HG03139 (cell line): Measurements from ENCODE around the gene ZNF282.
"Not testable (repeated sequence)": the region's sequence is repeated elsewhere in the genome, so short reads cannot be mapped to it uniquely, and the experiment has no call there.

Source experiments
- ATAC-seq: cut with Tn5 transposase; IDR thresholded peaks from one replicate; pipeline ENCODE4 v1.9.1; 2021; ENCODE audit not compliant: unreplicated experiment

Gene ZNF282

GRCh38 chr7:149223176-149223575 is 27.8 kb downstream of the ZNF282 start:
- no peak for ATAC-seq

GRCh38 chr7:149223761-149224160 is 28.4 kb downstream of the ZNF282 start:
- ATAC-seq = no peak

- ATAC-seq = no peak
These were observed 29.0 kb downstream of the ZNF282 start for GRCh38 chr7:149224352-149224751.

GRCh38 chr7:149225106-149225505 is 29.8 kb downstream of the ZNF282 start:
- no peak for ATAC-seq

- no peak for ATAC-seq
These were observed 30.3 kb downstream of the ZNF282 start for GRCh38 chr7:149225656-149226055.

GRCh38 chr7:149226366-149226765 is 31.0 kb downstream of the ZNF282 start:
- not testable (repeated sequence) for ATAC-seq

- ATAC-seq = no peak
These were observed 31.6 kb downstream of the ZNF282 start for GRCh38 chr7:149226840-149227494.

GRCh38 chr7:149228831-149229471 is 33.6 kb downstream of the ZNF282 start:
- no peak for ATAC-seq

- no peak for ATAC-seq
These were observed 34.2 kb downstream of the ZNF282 start for GRCh38 chr7:149229526-149229925.

GRCh38 chr7:149232362-149232761 is 37.0 kb downstream of the ZNF282 start:
- no peak for ATAC-seq

- not testable (repeated sequence) for ATAC-seq
These were observed 38.4 kb downstream of the ZNF282 start for GRCh38 chr7:149233655-149234204.

- no peak for ATAC-seq
These were observed 42.2 kb downstream of the ZNF282 start for GRCh38 chr7:149237502-149237901.

- ATAC-seq = no peak
These were observed 42.7 kb downstream of the ZNF282 start for GRCh38 chr7:149238051-149238450.

GRCh38 chr7:149239345-149240143 is 44.2 kb downstream of the ZNF282 start, which contains the start of gene ZNF212:
Gene ZNF212, plus strand, starts transcription at chr7:149239651. Its CDS starts 128 bp downstream, at chr7:149239779.
- ATAC-seq = peak; percentile 100

GRCh38 chr7:149240637-149241036 is 45.3 kb downstream of the ZNF282 start:
- no peak for ATAC-seq

GRCh38 chr7:149241696-149242095 is 46.4 kb downstream of the ZNF282 start:
- ATAC-seq = no peak

GRCh38 chr7:149245244-149245643 is 49.9 kb downstream of the ZNF282 start:
- ATAC-seq = no peak

- ATAC-seq = no peak
These were observed 50.4 kb downstream of the ZNF282 start for GRCh38 chr7:149245744-149246143.

- no peak for ATAC-seq
These were observed 53.4 kb downstream of the ZNF282 start for GRCh38 chr7:149248777-149249176.

GRCh38 chr7:149250151-149250550 is 54.8 kb downstream of the ZNF282 start:
- not testable (repeated sequence) for ATAC-seq

- not testable (repeated sequence) for ATAC-seq
These were observed 56.2 kb downstream of the ZNF282 start for GRCh38 chr7:149251518-149251917.
